HFF-Myc (cell line): ENCODE results near the gene MATN1.

Experiments
- DNase-seq: peaks from one replicate; pipeline ENCODE4 v3.0.0-alpha.2; 2011; ENCODE audit warnings: low read depth; ENCODE audit errors: extremely low read depth
- H3K4me3 ChIP-seq: replicated peaks from 2 replicates; pipeline ENCODE4 v1.5.1; 2011; ENCODE audit warnings: low read depth, mild to moderate bottlenecking, control low read depth, low read length
- TF ChIP-seq, protein P1 (sequence below): IDR thresholded peaks from 2 replicates; pipeline ENCODE4 v1.5.1; 2012; ENCODE audit warnings: mild to moderate bottlenecking, low read depth, low read length, control low read depth; ENCODE audit errors: missing control alignments

The MATN1 gene

DNA sequence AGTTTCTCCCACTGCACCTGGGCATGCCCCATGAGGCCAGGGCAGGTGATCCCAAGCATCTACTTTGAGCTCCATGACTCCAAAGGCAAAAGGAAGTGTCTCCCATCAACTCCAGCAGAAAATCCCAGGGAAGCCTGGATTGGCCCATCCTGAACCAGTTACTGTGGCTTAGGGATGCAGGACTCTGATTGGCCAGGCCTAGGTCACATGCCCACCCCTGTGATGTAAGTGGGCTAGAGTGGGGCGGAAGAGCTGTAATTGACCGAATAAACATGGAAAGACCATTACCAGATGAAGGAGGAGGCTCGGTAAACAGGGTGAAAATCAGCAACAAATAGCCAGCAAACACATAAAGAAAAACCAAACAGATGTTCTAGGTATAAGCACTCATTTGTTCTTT lies 45.2 kb downstream of the MATN1 start:
- TF ChIP-seq, protein P1, sequence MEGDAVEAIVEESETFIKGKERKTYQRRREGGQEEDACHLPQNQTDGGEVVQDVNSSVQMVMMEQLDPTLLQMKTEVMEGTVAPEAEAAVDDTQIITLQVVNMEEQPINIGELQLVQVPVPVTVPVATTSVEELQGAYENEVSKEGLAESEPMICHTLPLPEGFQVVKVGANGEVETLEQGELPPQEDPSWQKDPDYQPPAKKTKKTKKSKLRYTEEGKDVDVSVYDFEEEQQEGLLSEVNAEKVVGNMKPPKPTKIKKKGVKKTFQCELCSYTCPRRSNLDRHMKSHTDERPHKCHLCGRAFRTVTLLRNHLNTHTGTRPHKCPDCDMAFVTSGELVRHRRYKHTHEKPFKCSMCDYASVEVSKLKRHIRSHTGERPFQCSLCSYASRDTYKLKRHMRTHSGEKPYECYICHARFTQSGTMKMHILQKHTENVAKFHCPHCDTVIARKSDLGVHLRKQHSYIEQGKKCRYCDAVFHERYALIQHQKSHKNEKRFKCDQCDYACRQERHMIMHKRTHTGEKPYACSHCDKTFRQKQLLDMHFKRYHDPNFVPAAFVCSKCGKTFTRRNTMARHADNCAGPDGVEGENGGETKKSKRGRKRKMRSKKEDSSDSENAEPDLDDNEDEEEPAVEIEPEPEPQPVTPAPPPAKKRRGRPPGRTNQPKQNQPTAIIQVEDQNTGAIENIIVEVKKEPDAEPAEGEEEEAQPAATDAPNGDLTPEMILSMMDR, result no peak
- no peak overlapping the region for H3K4me3 ChIP-seq
- DNase-seq, result no peak

DNA sequence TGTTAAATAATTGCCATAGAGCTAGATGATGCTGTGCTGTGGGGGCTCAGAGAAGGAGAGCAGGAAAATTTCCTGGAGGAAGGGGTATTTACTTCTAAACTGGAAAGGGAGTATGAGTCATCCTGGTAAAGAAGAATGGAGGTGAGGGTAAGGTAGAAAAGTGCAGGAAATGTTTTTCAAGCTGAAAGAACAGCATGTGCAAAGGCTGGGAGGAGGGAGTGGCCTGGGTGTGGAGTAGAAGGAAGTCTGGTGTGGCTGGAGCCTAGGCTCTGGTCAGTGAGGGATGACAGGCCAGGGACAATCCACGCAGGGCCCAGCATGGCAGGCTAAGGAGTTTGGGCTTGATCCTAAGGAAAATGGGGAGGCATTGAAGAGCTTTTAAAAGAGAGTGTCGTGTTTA lies 45.9 kb downstream of the MATN1 start:
- TF ChIP-seq, protein P1, result no peak
- H3K4me3 ChIP-seq, result no peak overlapping the region
- no peak for DNase-seq

DNA sequence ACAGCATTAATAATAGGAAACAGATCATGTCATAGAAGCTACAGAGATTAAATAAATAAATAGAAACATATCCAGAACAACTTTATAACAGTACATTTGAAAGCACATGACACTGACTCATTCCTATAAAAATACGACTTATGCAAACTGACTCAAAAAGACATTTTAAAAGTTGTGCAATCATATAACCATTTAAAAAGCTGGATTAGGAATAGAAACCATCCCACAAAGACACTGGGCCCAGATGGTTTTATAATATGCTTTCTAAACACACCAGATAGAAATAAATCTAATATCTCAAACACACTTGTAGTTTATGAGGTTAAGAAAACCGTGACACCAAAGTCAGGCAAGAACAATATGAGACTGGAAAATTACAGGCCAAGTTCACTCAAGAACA lies 47.6 kb downstream of the MATN1 start:
- peak; percentile 85 for DNase-seq

DNA sequence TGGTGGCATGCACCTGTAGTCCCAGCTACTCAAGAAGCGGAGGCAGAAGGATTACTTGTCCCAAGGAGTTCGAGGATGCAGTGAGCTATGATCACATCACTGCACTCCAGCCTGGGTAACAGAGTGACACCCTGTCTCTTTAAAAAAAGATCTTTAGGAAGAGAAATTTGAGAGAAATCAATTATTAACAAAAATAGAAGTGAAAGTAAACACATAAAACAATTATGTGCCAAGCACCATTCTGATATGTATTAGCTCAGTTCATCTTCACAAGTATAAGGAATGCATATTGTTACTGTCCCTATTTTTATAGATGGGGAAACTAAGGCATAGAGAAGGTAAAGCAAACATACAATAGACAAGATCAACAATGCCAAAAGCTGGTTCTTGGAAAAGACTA lies 48.1 kb downstream of the MATN1 start:
- DNase-seq, result no peak

More for the DNA sequence above, 47.6 kb downstream of the MATN1 start:
- TF ChIP-seq, protein P1, result no peak
- H3K4me3 ChIP-seq, result no peak overlapping the region

DNA sequence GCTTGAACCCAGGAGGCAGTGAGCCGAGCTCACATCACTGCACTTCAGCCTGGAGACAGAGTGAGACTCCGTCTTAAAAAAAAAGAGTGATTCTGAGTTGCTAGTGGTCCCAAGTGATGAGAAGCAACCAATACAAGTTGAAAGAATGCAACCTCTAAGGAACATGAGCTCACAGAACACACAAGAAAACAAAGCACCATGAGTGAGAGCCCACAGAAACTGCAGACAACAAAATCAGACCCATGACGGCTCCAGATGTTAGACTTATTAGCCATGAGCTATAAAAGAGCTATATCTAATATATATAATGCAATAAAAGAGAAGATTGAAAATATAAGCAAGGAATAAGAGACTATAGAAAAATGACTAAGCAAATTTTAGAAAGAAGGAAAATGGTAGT lies 50.0 kb downstream of the MATN1 start:
- no peak overlapping the region for H3K4me3 ChIP-seq
- TF ChIP-seq, protein P1, result no peak
- no peak for DNase-seq

More for the DNA sequence above, 48.1 kb downstream of the MATN1 start:
- TF ChIP-seq, protein P1, result no peak
- H3K4me3 ChIP-seq, result no peak overlapping the region

DNA sequence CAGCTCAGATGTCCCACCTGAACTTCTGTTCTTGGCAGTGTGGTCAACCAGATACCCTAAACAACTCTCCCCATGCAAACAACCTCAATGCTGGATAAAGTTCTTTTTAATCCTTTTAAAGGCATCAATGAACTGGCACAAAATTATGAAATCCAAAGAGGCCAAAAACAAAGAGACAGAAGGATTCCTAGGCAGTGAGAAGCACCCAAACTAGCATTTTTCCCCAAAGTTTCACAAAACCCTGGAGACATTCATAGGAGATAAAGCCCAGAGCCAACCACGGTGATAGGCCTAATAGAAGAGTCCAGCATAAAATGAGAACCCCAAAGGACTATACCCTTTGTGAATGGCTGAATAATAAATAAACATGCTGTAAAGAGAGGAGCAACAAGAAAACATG lies 50.7 kb downstream of the MATN1 start:
- H3K4me3 ChIP-seq, result no peak overlapping the region
- DNase-seq, result no peak
- TF ChIP-seq, protein P1, result no peak
